RWPE2 (cell line): ENCODE results near the gene JAG1.
A peak's percentile ranks its signal among the peaks of the same experiment; 100 is the strongest.

ENCODE experiments used
- ATAC-seq: fragments of 200-7000 bp; cut with Tn5 transposase; 3 replicates; pipeline ENCODE4 v1.9.1; 2021; ENCODE audit warnings: low read depth
- DNase-seq: peaks from one replicate; pipeline ENCODE4 v3.0.0-alpha.2; 2020; ENCODE audit warnings: low spot score
- H3K27ac ChIP-seq: fragments of 450-650 bp; 2 replicates; pipeline ENCODE4 v1.5.1; 2017; ENCODE audit warnings: mild to moderate bottlenecking; ENCODE audit not compliant: poor library complexity, severe bottlenecking
- H3K27me3 ChIP-seq: fragments of 250-450 bp; sonication (Bioruptor Pico); 2 replicates; pipeline ENCODE4 v1.5.1; 2021; ENCODE audit warnings: mild to moderate bottlenecking, moderate library complexity; ENCODE audit not compliant: insufficient read depth, poor library complexity, severe bottlenecking
- H3K36me3 ChIP-seq: fragments of 250-450 bp; sonication (Bioruptor Pico); 2 replicates; pipeline ENCODE4 v1.5.1; 2020; ENCODE audit warnings: low read depth, mild to moderate bottlenecking, moderate library complexity
- H3K4me1 ChIP-seq: fragments of 250-450 bp; sonication (Bioruptor Pico); 2 replicates; pipeline ENCODE4 v1.5.1; 2021; ENCODE audit warnings: mild to moderate bottlenecking, moderate library complexity; ENCODE audit not compliant: insufficient read depth, poor library complexity, severe bottlenecking
- H3K4me3 ChIP-seq: fragments of 250-450 bp; sonication (Bioruptor Pico); 2 replicates; pipeline ENCODE4 v1.5.1; 2021; ENCODE audit warnings: mild to moderate bottlenecking, moderate library complexity; ENCODE audit not compliant: severe bottlenecking
- H3K9me3 ChIP-seq: fragments of 250-450 bp; sonication (Bioruptor Pico); 2 replicates; pipeline ENCODE4 v1.5.1; 2021; ENCODE audit warnings: mild to moderate bottlenecking, moderate library complexity; ENCODE audit not compliant: severe bottlenecking
- CTCF ChIP-seq: fragments of 450-650 bp; IDR thresholded peaks from one replicate; pipeline ENCODE4 v1.5.1; 2017; ENCODE audit warnings: mild to moderate bottlenecking, moderate library complexity; ENCODE audit not compliant: poor library complexity, severe bottlenecking

Gene JAG1

GRCh38 chr20:10634683-10635411, 39.0 kb downstream of the JAG1 start:
- Histone ChIP-seq H3K9me3 (no peaks in the 10 kb centered on the region), H3K4me3 (no peak overlapping the region), H3K27ac (peak overlapping the region; percentile 61), H3K4me1 (peaks cover 47% of the 10 kb centered on the region), H3K27me3 (no peaks in the 10 kb centered on the region), H3K36me3 (peaks cover 28% of the 10 kb centered on the region)
- ATAC-seq (peak; percentile 34; the same call in 1 of the 3 replicates), DNase-seq (no peak)
- no peak for TF ChIP-seq CTCF

- DNase-seq (no peak), ATAC-seq (no peak; the same call in 2 of the 3 replicates)
- Histone ChIP-seq H3K4me1 (peaks cover 45% of the 10 kb centered on the region), H3K4me3 (no peak overlapping the region), H3K27me3 (no peaks in the 10 kb centered on the region), H3K27ac (peak overlapping the region; percentile 61), H3K36me3 (peaks cover 22% of the 10 kb centered on the region), H3K9me3 (no peaks in the 10 kb centered on the region)
- no peak for TF ChIP-seq CTCF
These were observed 39.6 kb downstream of the JAG1 start for GRCh38 chr20:10634211-10634610.

- Histone ChIP-seq H3K4me3 (no peak overlapping the region), H3K27me3 (no peaks in the 10 kb centered on the region), H3K36me3 (peaks cover 17% of the 10 kb centered on the region), H3K27ac (peak overlapping the region; percentile 61), H3K4me1 (peaks cover 41% of the 10 kb centered on the region), H3K9me3 (no peaks in the 10 kb centered on the region)
- DNase-seq (no peak), ATAC-seq (no peak)
- no peak for TF ChIP-seq CTCF
These were observed 40.1 kb downstream of the JAG1 start for GRCh38 chr20:10633718-10634117.

GRCh38 chr20:10632721-10633509, 40.9 kb downstream of the JAG1 start:
- ATAC-seq (no peak), DNase-seq (no peak)
- Histone ChIP-seq H3K9me3 (no peaks in the 10 kb centered on the region), H3K27me3 (no peaks in the 10 kb centered on the region), H3K4me1 (peaks cover 33% of the 10 kb centered on the region), H3K36me3 (peaks cover 9% of the 10 kb centered on the region), H3K4me3 (no peak overlapping the region), H3K27ac (no peak overlapping the region)
- TF ChIP-seq CTCF, result no peak
